22Rv1 (cell line): ENCODE data around the gene SHTN1.

Source experiments
- CTCF ChIP-seq: fragments of 450-650 bp; IDR thresholded peaks from 2 replicates; pipeline ENCODE4 v1.5.1; 2017; ENCODE audit warnings: mild to moderate bottlenecking
- ZFX ChIP-seq: fragments of 450-650 bp; IDR thresholded peaks from 2 replicates; pipeline ENCODE4 v1.6.1; 2017; ENCODE audit warnings: antibody characterized with exemption, borderline replicate concordance

- TF ChIP-seq CTCF (no peak), ZFX (no peak)
Observed at GRCh38 chr10:116912162-116912561, 92.8 kb downstream of the SHTN1 start.
